Measurements from ENCODE around the gene SLC23A1.

The SLC23A1 gene

GRCh38 chr5:139417214-139417613 lies 34.1 kb upstream of the SLC23A1 start:
- H3K4ac ChIP-seq (ENCODE audit: low read length), result no peak overlapping the region
- no peak overlapping the region for H3K4me3 ChIP-seq (ENCODE audit: low read length in 2 of 2)
- H2AK5ac ChIP-seq (ENCODE audit: low read depth, low read length), result no peak overlapping the region
- H3K4me1 ChIP-seq (ENCODE audit: control insufficient read depth in 2 of 2, insufficient read depth in 1 of 2, low read depth in 1 of 2, low read length in 2 of 2), result peaks cover 0 to 5% of the 10 kb centered on the region in 2 donors
- no peaks in the 10 kb centered on the region for H3K79me1 ChIP-seq (ENCODE audit: low read depth, low read length)
- no peak overlapping the region for H3K18ac ChIP-seq (ENCODE audit: low read length)
- H3K9ac ChIP-seq (ENCODE audit: low read depth, low read length, poor library complexity), result no peak overlapping the region
- no peak overlapping the region for H3K23ac ChIP-seq (ENCODE audit: low read depth, low read length, poor library complexity)
- peaks cover 20 to 87% of the 10 kb centered on the region in 2 donors for H3K36me3 ChIP-seq (replicated peaks in 1 of 2; ENCODE audit: control insufficient read depth in 2 of 2, insufficient read depth in 2 of 2, low read length in 2 of 2)
- no peak overlapping the region for H2BK120ac ChIP-seq (ENCODE audit: low read depth, low read length)
- no peak overlapping the region for H2BK15ac ChIP-seq (ENCODE audit: low read length)
- no CpG with 5 or more reads among the region's 4 CpGs for WGBS, 2 donors (ENCODE audit: extremely low coverage in 2 of 2, insufficient read length in 2 of 2, insufficient replicate concordance in 1 of 2)
- H2BK12ac ChIP-seq (ENCODE audit: low read length), result no peak overlapping the region
- no peak overlapping the region for H2BK5ac ChIP-seq (ENCODE audit: low read length)
- no peak overlapping the region for H4K91ac ChIP-seq (ENCODE audit: low read depth, low read length, poor library complexity)
- H3K27ac ChIP-seq (replicated peaks; ENCODE audit: low read length), result no peak overlapping the region
- no peak for DNase-seq (ENCODE audit: low spot score)
- H3K14ac ChIP-seq (ENCODE audit: low read length), result no peak overlapping the region
- no peak overlapping the region for H4K8ac ChIP-seq (ENCODE audit: low read depth, low read length)
- no peaks in the 10 kb centered on the region for H3K9me3 ChIP-seq (replicated peaks in 1 of 2; ENCODE audit: control insufficient read depth in 2 of 2, insufficient read depth in 1 of 2, low read depth in 1 of 2, low read length in 2 of 2)
- no peak overlapping the region for H3K4me2 ChIP-seq (ENCODE audit: insufficient read depth, low read length, poor library complexity, severe bottlenecking)
- no peak overlapping the region for H2AFZ ChIP-seq (ENCODE audit: low read length)
- no peaks in the 10 kb centered on the region for H3K27me3 ChIP-seq (ENCODE audit: control insufficient read depth in 3 of 3, insufficient read depth in 3 of 3, low read depth in 1 of 3, low read length in 3 of 3)

- no peaks in the 10 kb centered on the region for H3K27me3 ChIP-seq (ENCODE audit: control insufficient read depth in 3 of 3, insufficient read depth in 3 of 3, low read depth in 1 of 3, low read length in 3 of 3)
- H4K91ac ChIP-seq (ENCODE audit: low read depth, low read length, poor library complexity), result no peak overlapping the region
- H3K27ac ChIP-seq (replicated peaks; ENCODE audit: low read length), result no peak overlapping the region
- H3K14ac ChIP-seq (ENCODE audit: low read length), result no peak overlapping the region
- H3K9ac ChIP-seq (ENCODE audit: low read depth, low read length, poor library complexity), result no peak overlapping the region
- WGBS, 2 donors (ENCODE audit: extremely low coverage in 2 of 2, insufficient read length in 2 of 2, insufficient replicate concordance in 1 of 2), result no CpG with 5 or more reads among the region's 9 CpGs
- H2BK15ac ChIP-seq (ENCODE audit: low read length), result no peak overlapping the region
- H2BK120ac ChIP-seq (ENCODE audit: low read depth, low read length), result no peak overlapping the region
- H3K18ac ChIP-seq (ENCODE audit: low read length), result no peak overlapping the region
- H3K4ac ChIP-seq (ENCODE audit: low read length), result no peak overlapping the region
- no peak for DNase-seq (ENCODE audit: low spot score)
- peaks cover 0 to 5% of the 10 kb centered on the region in 2 donors for H3K4me1 ChIP-seq (ENCODE audit: control insufficient read depth in 2 of 2, insufficient read depth in 1 of 2, low read depth in 1 of 2, low read length in 2 of 2)
- no peak overlapping the region for H2BK5ac ChIP-seq (ENCODE audit: low read length)
- H3K4me2 ChIP-seq (ENCODE audit: insufficient read depth, low read length, poor library complexity, severe bottlenecking), result no peak overlapping the region
- no peak overlapping the region for H2AFZ ChIP-seq (ENCODE audit: low read length)
- no peak overlapping the region for H3K4me3 ChIP-seq (ENCODE audit: low read length in 2 of 2)
- no peaks in the 10 kb centered on the region for H3K79me1 ChIP-seq (ENCODE audit: low read depth, low read length)
- no peak overlapping the region for H2BK12ac ChIP-seq (ENCODE audit: low read length)
- no peak overlapping the region for H2AK5ac ChIP-seq (ENCODE audit: low read depth, low read length)
- no peak overlapping the region for H3K23ac ChIP-seq (ENCODE audit: low read depth, low read length, poor library complexity)
- no peak overlapping the region for H4K8ac ChIP-seq (ENCODE audit: low read depth, low read length)
- H3K9me3 ChIP-seq (replicated peaks in 1 of 2; ENCODE audit: control insufficient read depth in 2 of 2, insufficient read depth in 1 of 2, low read depth in 1 of 2, low read length in 2 of 2), result no peaks in the 10 kb centered on the region
- peaks cover 20 to 86% of the 10 kb centered on the region in 2 donors for H3K36me3 ChIP-seq (replicated peaks in 1 of 2; ENCODE audit: control insufficient read depth in 2 of 2, insufficient read depth in 2 of 2, low read length in 2 of 2)
Measured at GRCh38 chr5:139416651-139417050, 33.6 kb upstream of the SLC23A1 start.

GRCh38 chr5:139415869-139416268 lies 32.8 kb upstream of the SLC23A1 start:
- no peak overlapping the region for H3K18ac ChIP-seq (ENCODE audit: low read length)
- no peaks in the 10 kb centered on the region for H3K27me3 ChIP-seq (ENCODE audit: control insufficient read depth in 3 of 3, insufficient read depth in 3 of 3, low read depth in 1 of 3, low read length in 3 of 3)

DNA sequence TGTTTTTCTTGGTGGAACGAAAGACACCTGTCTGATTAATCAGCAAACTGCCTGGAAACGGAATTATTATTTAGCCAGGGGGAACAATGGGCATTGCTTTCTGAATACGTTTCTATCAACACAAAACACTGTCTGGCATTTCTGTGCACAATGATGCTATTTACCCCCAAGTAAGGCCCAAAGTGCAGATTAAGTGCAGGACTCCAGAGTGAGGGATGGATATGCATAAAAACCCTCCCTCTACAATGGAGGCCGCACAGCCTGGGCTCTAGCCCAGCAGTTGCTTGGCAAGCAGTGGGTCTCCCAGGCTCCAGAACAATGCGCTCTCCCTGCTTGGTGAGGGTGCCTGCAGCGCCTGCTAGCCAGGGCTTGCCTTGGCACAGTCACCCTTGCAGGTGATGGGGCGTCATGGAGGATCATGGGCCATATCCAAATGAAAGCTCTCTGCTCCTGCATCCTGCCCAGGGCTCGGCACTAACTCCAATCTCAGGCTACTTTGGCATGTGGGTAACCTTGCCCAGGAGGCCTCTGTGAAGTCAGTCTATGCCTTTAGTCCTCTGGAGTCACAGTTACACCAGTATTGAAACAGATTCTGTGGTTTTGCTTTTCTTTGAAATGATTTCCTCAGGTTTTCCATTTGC lies 32.2 kb upstream of the SLC23A1 start:
- peaks cover 20 to 77% of the 10 kb centered on the region in 2 donors for H3K36me3 ChIP-seq (replicated peaks in 1 of 2; ENCODE audit: control insufficient read depth in 2 of 2, insufficient read depth in 2 of 2, low read length in 2 of 2)

More at GRCh38 chr5:139415869-139416268, 32.8 kb upstream of the SLC23A1 start:
- H3K4ac ChIP-seq (ENCODE audit: low read length), result no peak overlapping the region
- no peak overlapping the region for H3K9ac ChIP-seq (ENCODE audit: low read depth, low read length, poor library complexity)
- no peak overlapping the region for H2BK15ac ChIP-seq (ENCODE audit: low read length)
- H3K79me1 ChIP-seq (ENCODE audit: low read depth, low read length), result no peaks in the 10 kb centered on the region
- DNase-seq (ENCODE audit: low spot score), result no peak
- H2AFZ ChIP-seq (ENCODE audit: low read length), result no peak overlapping the region
- no peak overlapping the region for H3K14ac ChIP-seq (ENCODE audit: low read length)
- H3K4me1 ChIP-seq (ENCODE audit: control insufficient read depth in 2 of 2, insufficient read depth in 1 of 2, low read depth in 1 of 2, low read length in 2 of 2), result peaks cover 0 to 5% of the 10 kb centered on the region in 2 donors
- no peaks in the 10 kb centered on the region for H3K9me3 ChIP-seq (replicated peaks in 1 of 2; ENCODE audit: control insufficient read depth in 2 of 2, insufficient read depth in 1 of 2, low read depth in 1 of 2, low read length in 2 of 2)
- H2BK5ac ChIP-seq (ENCODE audit: low read length), result no peak overlapping the region
- no peak overlapping the region for H3K27ac ChIP-seq (replicated peaks; ENCODE audit: low read length)
- H2AK5ac ChIP-seq (ENCODE audit: low read depth, low read length), result no peak overlapping the region
- no peak overlapping the region for H3K23ac ChIP-seq (ENCODE audit: low read depth, low read length, poor library complexity)
- peaks cover 20 to 82% of the 10 kb centered on the region in 2 donors for H3K36me3 ChIP-seq (replicated peaks in 1 of 2; ENCODE audit: control insufficient read depth in 2 of 2, insufficient read depth in 2 of 2, low read length in 2 of 2)
- H3K4me3 ChIP-seq (ENCODE audit: low read length in 2 of 2), result no peak overlapping the region
- no peak overlapping the region for H4K8ac ChIP-seq (ENCODE audit: low read depth, low read length)
- no peak overlapping the region for H3K4me2 ChIP-seq (ENCODE audit: insufficient read depth, low read length, poor library complexity, severe bottlenecking)
- H4K91ac ChIP-seq (ENCODE audit: low read depth, low read length, poor library complexity), result no peak overlapping the region
- no peak overlapping the region for H2BK120ac ChIP-seq (ENCODE audit: low read depth, low read length)
- no peak overlapping the region for H2BK12ac ChIP-seq (ENCODE audit: low read length)

More for the DNA sequence above, 32.2 kb upstream of the SLC23A1 start:
- Histone ChIP-seq H3K4me1 (ENCODE audit: control insufficient read depth in 2 of 2, insufficient read depth in 1 of 2, low read depth in 1 of 2, low read length in 2 of 2) (peaks cover 0 to 5% of the 10 kb centered on the region in 2 donors), H3K27me3 (ENCODE audit: control insufficient read depth in 3 of 3, insufficient read depth in 3 of 3, low read depth in 1 of 3, low read length in 3 of 3) (no peaks in the 10 kb centered on the region), H3K9ac (ENCODE audit: low read depth, low read length, poor library complexity) (peak overlapping the region; percentile 45), H3K23ac (ENCODE audit: low read depth, low read length, poor library complexity) (peak overlapping the region; percentile 20), H3K4me2 (ENCODE audit: insufficient read depth, low read length, poor library complexity, severe bottlenecking) (no peak overlapping the region), H2AFZ (ENCODE audit: low read length) (no peak overlapping the region), H3K9me3 (replicated peaks in 1 of 2; ENCODE audit: control insufficient read depth in 2 of 2, insufficient read depth in 1 of 2, low read depth in 1 of 2, low read length in 2 of 2) (no peaks in the 10 kb centered on the region), H3K27ac (replicated peaks; ENCODE audit: low read length) (no peak overlapping the region), H3K18ac (ENCODE audit: low read length) (no peak overlapping the region), H4K91ac (ENCODE audit: low read depth, low read length, poor library complexity) (no peak overlapping the region), H2BK12ac (ENCODE audit: low read length) (no peak overlapping the region), H3K4ac (ENCODE audit: low read length) (no peak overlapping the region), H2BK5ac (ENCODE audit: low read length) (no peak overlapping the region), H3K4me3 (ENCODE audit: low read length in 2 of 2) (peak overlapping the region in 1 of 2 donors; percentile 4), H2AK5ac (ENCODE audit: low read depth, low read length) (no peak overlapping the region), H4K8ac (ENCODE audit: low read depth, low read length) (no peak overlapping the region), H3K79me1 (ENCODE audit: low read depth, low read length) (no peaks in the 10 kb centered on the region), H2BK120ac (ENCODE audit: low read depth, low read length) (no peak overlapping the region), H3K14ac (ENCODE audit: low read length) (no peak overlapping the region), H2BK15ac (ENCODE audit: low read length) (no peak overlapping the region)
- no peak for DNase-seq (ENCODE audit: low spot score)
- WGBS, 2 donors (ENCODE audit: extremely low coverage in 2 of 2, insufficient read length in 2 of 2, insufficient replicate concordance in 1 of 2), result no CpG with 5 or more reads among the region's 8 CpGs
